Stomach (tissue), 9 donors: Measurements from ENCODE around the gene TMEM164. TPM values are rescaled to one million over a fixed set of nuclear protein-coding genes. Genes with fewer than 3 reads are reported as not detected.

Experiments used
- DNase-seq, 2 donors: peaks; one replicate each; pipeline versions ENCODE4 v3.0.0 to v3.0.0-alpha.2; 2013 to 2019
- H3K27ac ChIP-seq, 5 donors: fragments of 200-600 bp in 4 of 5; sonication (generic) in 4 of 5; one replicate each; pipeline ENCODE4 v1.5.1; 2013 to 2019; ENCODE audit warnings: mild to moderate bottlenecking in 1 of 5, moderate library complexity in 1 of 5
- H3K27me3 ChIP-seq, 3 donors: fragments of 200-600 bp; sonication (generic); one replicate each; pipeline ENCODE4 v1.5.1; 2017 to 2019; ENCODE audit warnings: mixed run types in 1 of 3
- H3K36me3 ChIP-seq, 4 donors: fragments of 200-600 bp; sonication (generic); 1 replicate in 3 of 4; 2 replicates in 1 of 4; pipeline ENCODE4 v1.5.1; 2016 to 2019
- H3K4me1 ChIP-seq, 4 donors: fragments of 200-600 bp; sonication (generic); one replicate each; pipeline ENCODE4 v1.5.1; 2016 to 2019
- H3K4me3 ChIP-seq, 4 donors: fragments of 200-600 bp; sonication (generic) in 3 of 4; one replicate each; pipeline ENCODE4 v1.5.1; 2016 to 2019; ENCODE audit warnings: mild to moderate bottlenecking in 1 of 4
- H3K9me3 ChIP-seq, 4 donors: fragments of 200-600 bp; sonication (generic); one replicate each; pipeline ENCODE4 v1.5.1; 2016 to 2019
- EP300 ChIP-seq: sonication (generic); formaldehyde crosslinking; IDR thresholded peaks from one replicate; pipeline ENCODE4 v1.6.1; 2017; ENCODE audit warnings: antibody characterized with exemption
- POLR2A ChIP-seq, 4 donors: fragments of 450-650 bp; IDR thresholded peaks; one replicate each; pipeline ENCODE4 v1.6.1; 2016; ENCODE audit warnings: antibody characterized with exemption in 4 of 4, control low read depth in 2 of 4, mild to moderate bottlenecking in 1 of 4, moderate library complexity in 1 of 4
- POLR2AphosphoS5 ChIP-seq, 3 donors: sonication (generic); formaldehyde crosslinking; IDR thresholded peaks; one replicate each; pipeline ENCODE4 v1.6.1; 2016; ENCODE audit warnings: antibody characterized with exemption in 3 of 3
- whole genome bisulfite sequencing, 5 donors: extraction: QIAGEN DNeasy Blood & Tissue Kit in 3 of 5; methylation state at CpG; one replicate each; pipeline versions ENCODE4 v1.1.5 to v1.1.7; 2013 to 2018; 5-methylcytosine and 5-hydroxymethylcytosine counted together
- intact Hi-C: fragments of 100-400 bp; cut with DNase I; formaldehyde crosslinking; loops from one replicate; pipeline ENCODE4 v1.15.1; 2023; ENCODE audit warnings: low total_unique reads
- polyA plus RNA-seq, 3 donors: library from polyadenylated mRNA; stranded (reverse); fragments of 200-250 nt; gene quantifications; one replicate each; pipeline ENCODE4 v1.2.3, GENCODE V29; 2013
- total RNA-seq, 5 donors: library from RNA; depleted of rRNA; stranded (reverse); fragments of >200 nt; gene quantifications; one replicate each; pipeline versions ENCODE4 v1.1.0 to v1.2.3, GENCODE V29; 2014 to 2016
- TF ChIP-seq, protein P1 (sequence below), 7 experiments: fragments of 450-650 bp in 4 of 7; fragments of 200-600 bp in 3 of 7; sonication (generic) in 3 of 7; IDR thresholded peaks; one replicate each; pipeline ENCODE4 v1.5.1; 2016 to 2019; ENCODE audit warnings: antibody characterized with exemption in 7 of 7, control low read depth in 2 of 7, mild to moderate bottlenecking in 1 of 7
- donor health status: healthy with polysubstance abuse.
- donor health status: Bipolar disorder and iron deficiency.
- donor health status: healthy.

Gene TMEM164
- total and polyA plus RNA-seq, 8 donors: 4.9 to 29.7 (median 11.6) TPM

- peaks cover 0 to 8% (median 0%) of the 10 kb centered on the region in 3 donors for H3K27me3 ChIP-seq
- no peaks in the 10 kb centered on the region for H3K9me3 ChIP-seq
- H3K4me3 ChIP-seq: no peak overlapping the region
- no peaks in the 10 kb centered on the region for H3K36me3 ChIP-seq
- 83 to 95% (median 91%) methylated on average over 3 of the region's 3 CpGs for WGBS, 5 donors
- peaks cover 0 to 51% (median 21%) of the 10 kb centered on the region in 4 donors for H3K4me1 ChIP-seq
- TF ChIP-seq EP300 (no peak), POLR2AphosphoS5 (IDR thresholded peaks at IDR 0.05) (no peak), POLR2A (IDR thresholded peaks at IDR 0.05) (no peak)
- TF ChIP-seq, protein P1, sequence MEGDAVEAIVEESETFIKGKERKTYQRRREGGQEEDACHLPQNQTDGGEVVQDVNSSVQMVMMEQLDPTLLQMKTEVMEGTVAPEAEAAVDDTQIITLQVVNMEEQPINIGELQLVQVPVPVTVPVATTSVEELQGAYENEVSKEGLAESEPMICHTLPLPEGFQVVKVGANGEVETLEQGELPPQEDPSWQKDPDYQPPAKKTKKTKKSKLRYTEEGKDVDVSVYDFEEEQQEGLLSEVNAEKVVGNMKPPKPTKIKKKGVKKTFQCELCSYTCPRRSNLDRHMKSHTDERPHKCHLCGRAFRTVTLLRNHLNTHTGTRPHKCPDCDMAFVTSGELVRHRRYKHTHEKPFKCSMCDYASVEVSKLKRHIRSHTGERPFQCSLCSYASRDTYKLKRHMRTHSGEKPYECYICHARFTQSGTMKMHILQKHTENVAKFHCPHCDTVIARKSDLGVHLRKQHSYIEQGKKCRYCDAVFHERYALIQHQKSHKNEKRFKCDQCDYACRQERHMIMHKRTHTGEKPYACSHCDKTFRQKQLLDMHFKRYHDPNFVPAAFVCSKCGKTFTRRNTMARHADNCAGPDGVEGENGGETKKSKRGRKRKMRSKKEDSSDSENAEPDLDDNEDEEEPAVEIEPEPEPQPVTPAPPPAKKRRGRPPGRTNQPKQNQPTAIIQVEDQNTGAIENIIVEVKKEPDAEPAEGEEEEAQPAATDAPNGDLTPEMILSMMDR (IDR thresholded peaks at IDR 0.05): no peak
- no peak overlapping the region for H3K27ac ChIP-seq
- intact Hi-C loops: no loop called here
- no peak for DNase-seq
Observed at GRCh38 chrX:110008011-110008635, 5.2 kb downstream of the TMEM164 start.

DNA sequence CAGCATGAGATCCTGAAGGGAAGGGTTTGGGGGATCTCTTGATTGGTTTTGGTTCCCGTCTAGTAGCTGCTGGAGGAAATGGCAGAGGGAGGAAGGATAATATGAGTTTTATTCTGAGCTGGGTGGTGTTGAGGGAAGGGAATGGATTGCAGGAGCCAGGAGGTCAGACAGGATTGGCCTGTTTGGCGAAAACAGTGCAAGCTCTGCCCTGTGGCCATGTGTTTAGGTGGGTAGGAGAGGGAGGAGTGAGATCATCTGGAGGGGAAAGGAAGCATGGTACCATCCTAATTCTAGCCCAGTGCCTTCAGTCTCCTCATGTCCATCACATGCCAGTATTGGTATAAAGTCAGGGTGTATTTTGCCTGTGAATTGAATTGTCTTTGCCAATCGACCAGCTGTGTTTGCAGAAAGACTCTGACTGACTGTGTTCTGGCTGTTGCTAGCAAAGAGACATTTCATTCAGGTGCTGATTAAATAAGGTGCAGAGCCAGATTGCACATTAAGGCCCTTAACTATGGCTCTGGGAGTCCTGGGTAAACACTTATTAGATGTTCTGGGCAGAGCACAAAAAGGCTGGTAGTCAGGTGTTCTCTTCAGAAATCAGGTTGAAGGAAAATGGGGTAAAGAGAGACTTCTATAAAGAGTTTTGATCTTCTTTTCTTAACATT, 10.0 kb downstream of the TMEM164 start:
- WGBS, 5 donors: 29 to 53% (median 37%) methylated on average over 3 of the region's 3 CpGs; no CpG with 5 or more reads in 1 of the 5 donors
- Histone ChIP-seq H3K36me3 (peaks cover 0 to 4% (median 3%) of the 10 kb centered on the region in 4 donors), H3K27me3 (no peaks in the 10 kb centered on the region), H3K9me3 (no peaks in the 10 kb centered on the region), H3K4me1 (peaks cover 0 to 25% (median 21%) of the 10 kb centered on the region in 4 donors), H3K27ac (peak overlapping the region; percentile 9 to 56 (median 29)), H3K4me3 (no peak overlapping the region)
- DNase-seq: peak; percentile 35 to 43
- intact Hi-C loops: no loop called here
- TF ChIP-seq, protein P1 (IDR thresholded peaks at IDR 0.05): no peak
- TF ChIP-seq EP300 (no peak), POLR2A (IDR thresholded peaks at IDR 0.05) (no peak), POLR2AphosphoS5 (IDR thresholded peaks at IDR 0.05) (peak in 1 of 3 donors; percentile 23)

GRCh38 chrX:110013968-110014367, 11.1 kb downstream of the TMEM164 start:
- WGBS, 5 donors: 73 to 94% (median 90%) methylated on average over 4 of the region's 4 CpGs
- intact Hi-C loops: no loop called here
- H3K9me3 ChIP-seq: no peaks in the 10 kb centered on the region
- no peak for DNase-seq
- no peak overlapping the region for H3K4me3 ChIP-seq
- H3K36me3 ChIP-seq: peaks cover 0 to 4% (median 3%) of the 10 kb centered on the region in 4 donors
- no peaks in the 10 kb centered on the region for H3K27me3 ChIP-seq
- TF ChIP-seq EP300 (no peak), POLR2AphosphoS5 (IDR thresholded peaks at IDR 0.05) (no peak), POLR2A (IDR thresholded peaks at IDR 0.05) (no peak)
- TF ChIP-seq, protein P1 (IDR thresholded peaks at IDR 0.05): no peak
- H3K27ac ChIP-seq: no peak overlapping the region
- H3K4me1 ChIP-seq: peaks cover 0 to 25% (median 21%) of the 10 kb centered on the region in 4 donors

GRCh38 chrX:110015032-110015431, 12.1 kb downstream of the TMEM164 start:
- intact Hi-C loops: no loop called here
- H3K27ac ChIP-seq: peak overlapping the region in 4 of 5 donors; percentile 43 to 68 (median 58)
- H3K4me3 ChIP-seq: no peak overlapping the region
- 30 to 59% (median 44%) methylated on average over 2 of the region's 2 CpGs for WGBS, 5 donors
- peaks cover 0 to 4% (median 3%) of the 10 kb centered on the region in 4 donors for H3K36me3 ChIP-seq
- peaks cover 0 to 29% (median 21%) of the 10 kb centered on the region in 4 donors for H3K4me1 ChIP-seq
- no peaks in the 10 kb centered on the region for H3K9me3 ChIP-seq
- TF ChIP-seq POLR2A (IDR thresholded peaks at IDR 0.05) (no peak), POLR2AphosphoS5 (IDR thresholded peaks at IDR 0.05) (no peak), EP300 (no peak)
- TF ChIP-seq, protein P1 (IDR thresholded peaks at IDR 0.05): no peak
- no peaks in the 10 kb centered on the region for H3K27me3 ChIP-seq
- peak in 1 of 2 donors; percentile 18 for DNase-seq
